Measurements from ENCODE around the gene TSPAN9. TPM values are rescaled to one million over a fixed set of nuclear protein-coding genes. Genes with fewer than 3 reads are reported as not detected.

Gene TSPAN9
- total and polyA plus RNA-seq, 10 of the 15 experiments (the other 5 are each of a cell fraction or from before 2014, with no cell fraction given): 0.03 to 1.0 (median 0.12) TPM; not detected in 5

DNA sequence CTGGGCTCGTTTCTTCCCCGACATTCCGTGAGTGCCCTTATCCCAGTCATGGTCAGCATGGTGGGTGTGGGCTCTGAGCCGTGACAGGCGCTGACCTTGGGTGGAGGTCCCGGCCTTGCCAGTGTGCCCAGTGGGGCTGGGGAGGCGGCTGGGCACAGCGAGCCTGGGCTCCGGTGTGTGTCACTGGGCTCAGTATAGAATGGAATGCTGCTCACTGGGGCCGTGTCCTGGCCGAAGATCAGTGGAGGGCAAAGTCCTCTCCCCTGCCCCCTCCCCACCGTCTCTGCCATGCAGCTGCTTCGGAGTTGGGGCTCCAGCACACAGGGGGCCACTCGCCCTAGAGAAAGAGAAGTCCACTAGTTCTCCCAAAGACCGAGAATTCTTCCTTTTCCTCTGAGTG, 164.4 kb downstream of the TSPAN9 start (continued):
- TF ChIP-seq, protein P1, sequence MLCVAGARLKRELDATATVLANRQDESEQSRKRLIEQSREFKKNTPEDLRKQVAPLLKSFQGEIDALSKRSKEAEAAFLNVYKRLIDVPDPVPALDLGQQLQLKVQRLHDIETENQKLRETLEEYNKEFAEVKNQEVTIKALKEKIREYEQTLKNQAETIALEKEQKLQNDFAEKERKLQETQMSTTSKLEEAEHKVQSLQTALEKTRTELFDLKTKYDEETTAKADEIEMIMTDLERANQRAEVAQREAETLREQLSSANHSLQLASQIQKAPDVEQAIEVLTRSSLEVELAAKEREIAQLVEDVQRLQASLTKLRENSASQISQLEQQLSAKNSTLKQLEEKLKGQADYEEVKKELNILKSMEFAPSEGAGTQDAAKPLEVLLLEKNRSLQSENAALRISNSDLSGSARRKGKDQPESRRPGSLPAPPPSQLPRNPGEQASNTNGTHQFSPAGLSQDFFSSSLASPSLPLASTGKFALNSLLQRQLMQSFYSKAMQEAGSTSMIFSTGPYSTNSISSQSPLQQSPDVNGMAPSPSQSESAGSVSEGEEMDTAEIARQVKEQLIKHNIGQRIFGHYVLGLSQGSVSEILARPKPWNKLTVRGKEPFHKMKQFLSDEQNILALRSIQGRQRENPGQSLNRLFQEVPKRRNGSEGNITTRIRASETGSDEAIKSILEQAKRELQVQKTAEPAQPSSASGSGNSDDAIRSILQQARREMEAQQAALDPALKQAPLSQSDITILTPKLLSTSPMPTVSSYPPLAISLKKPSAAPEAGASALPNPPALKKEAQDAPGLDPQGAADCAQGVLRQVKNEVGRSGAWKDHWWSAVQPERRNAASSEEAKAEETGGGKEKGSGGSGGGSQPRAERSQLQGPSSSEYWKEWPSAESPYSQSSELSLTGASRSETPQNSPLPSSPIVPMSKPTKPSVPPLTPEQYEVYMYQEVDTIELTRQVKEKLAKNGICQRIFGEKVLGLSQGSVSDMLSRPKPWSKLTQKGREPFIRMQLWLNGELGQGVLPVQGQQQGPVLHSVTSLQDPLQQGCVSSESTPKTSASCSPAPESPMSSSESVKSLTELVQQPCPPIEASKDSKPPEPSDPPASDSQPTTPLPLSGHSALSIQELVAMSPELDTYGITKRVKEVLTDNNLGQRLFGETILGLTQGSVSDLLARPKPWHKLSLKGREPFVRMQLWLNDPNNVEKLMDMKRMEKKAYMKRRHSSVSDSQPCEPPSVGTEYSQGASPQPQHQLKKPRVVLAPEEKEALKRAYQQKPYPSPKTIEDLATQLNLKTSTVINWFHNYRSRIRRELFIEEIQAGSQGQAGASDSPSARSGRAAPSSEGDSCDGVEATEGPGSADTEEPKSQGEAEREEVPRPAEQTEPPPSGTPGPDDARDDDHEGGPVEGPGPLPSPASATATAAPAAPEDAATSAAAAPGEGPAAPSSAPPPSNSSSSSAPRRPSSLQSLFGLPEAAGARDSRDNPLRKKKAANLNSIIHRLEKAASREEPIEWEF (IDR thresholded peaks at IDR 0.05; ENCODE audit: insufficient replicate concordance, low read depth, low read length): no peak
- TF ChIP-seq ZBTB4 (CRISPR knock-in tag; IDR thresholded peaks at IDR 0.05): no peak
